Trophoblast cell (in vitro differentiated cells and primary cell): ENCODE measurements around the gene ZNF888.

Source experiments
- DNase-seq, 2 donors: peaks; one replicate each; pipeline ENCODE4 v3.0.0-alpha.2; 2016
- H2AFZ ChIP-seq: 2 replicates; pipeline ENCODE4 v1.6.1; 2013; ENCODE audit warnings: low read length, moderate library complexity, mild to moderate bottlenecking; ENCODE audit not compliant: insufficient read depth, poor library complexity
- H2AK5ac ChIP-seq: 2 replicates; pipeline ENCODE4 v1.6.1; 2013; ENCODE audit warnings: mild to moderate bottlenecking, low read length
- H2BK120ac ChIP-seq: 2 replicates; pipeline ENCODE4 v1.6.1; 2013; ENCODE audit warnings: low read length, mild to moderate bottlenecking, moderate library complexity; ENCODE audit not compliant: insufficient read depth, poor library complexity
- H2BK12ac ChIP-seq: 2 replicates; pipeline ENCODE4 v1.6.1; 2013; ENCODE audit warnings: mild to moderate bottlenecking, low read length, moderate library complexity
- H2BK5ac ChIP-seq: 2 replicates; pipeline ENCODE4 v1.6.1; 2013; ENCODE audit warnings: low read length, low read depth, moderate library complexity, mild to moderate bottlenecking; ENCODE audit not compliant: poor library complexity
- H3K14ac ChIP-seq: 2 replicates; pipeline ENCODE4 v1.6.1; 2013; ENCODE audit warnings: mild to moderate bottlenecking, low read length
- H3K18ac ChIP-seq: 2 replicates; pipeline ENCODE4 v1.6.1; 2013; ENCODE audit warnings: mild to moderate bottlenecking, low read length
- H3K23ac ChIP-seq: 2 replicates; pipeline ENCODE4 v1.6.1; 2013; ENCODE audit warnings: low read length
- H3K27ac ChIP-seq: 2 replicates; pipeline ENCODE4 v1.5.1; 2013; ENCODE audit warnings: low read depth, mild to moderate bottlenecking, inconsistent platforms, low read length, moderate library complexity
- H3K27me3 ChIP-seq: 2 replicates; pipeline ENCODE4 v1.6.1; 2013; ENCODE audit warnings: inconsistent platforms, mild to moderate bottlenecking, low read length, moderate library complexity; ENCODE audit not compliant: insufficient read depth
- H3K36me3 ChIP-seq, 2 experiments: 1 replicate in 1 of 2; 2 replicates in 1 of 2; pipeline ENCODE4 v1.6.1; 2013; ENCODE audit warnings: low read length in 2 of 2, mild to moderate bottlenecking in 2 of 2, moderate library complexity in 1 of 2; ENCODE audit not compliant: insufficient read depth in 2 of 2, control insufficient read depth in 1 of 2
- H3K4ac ChIP-seq: 2 replicates; pipeline ENCODE4 v1.6.1; 2013; ENCODE audit warnings: low read depth, mild to moderate bottlenecking, low read length, moderate library complexity
- H3K4me1 ChIP-seq, 2 experiments: 1 replicate in 1 of 2; 2 replicates in 1 of 2; pipeline ENCODE4 v1.6.1; 2013; ENCODE audit warnings: low read length in 2 of 2, mild to moderate bottlenecking in 2 of 2, moderate library complexity in 1 of 2; ENCODE audit not compliant: insufficient read depth in 2 of 2, control insufficient read depth in 1 of 2
- H3K4me2 ChIP-seq: 2 replicates; pipeline ENCODE4 v1.6.1; 2013; ENCODE audit warnings: inconsistent platforms, mild to moderate bottlenecking, low read length, moderate library complexity
- H3K4me3 ChIP-seq: 2 replicates; pipeline ENCODE4 v1.5.1; 2013; ENCODE audit warnings: mild to moderate bottlenecking, low read depth, low read length, inconsistent platforms
- H3K79me1 ChIP-seq: one replicate; pipeline ENCODE4 v1.6.1; 2013; ENCODE audit warnings: low read length
- H3K79me2 ChIP-seq: 2 replicates; pipeline ENCODE4 v1.6.1; 2013; ENCODE audit warnings: low read length, mild to moderate bottlenecking; ENCODE audit not compliant: control insufficient read depth, insufficient read depth, poor library complexity
- H3K9ac ChIP-seq: 2 replicates; pipeline ENCODE4 v1.6.1; 2013; ENCODE audit warnings: mild to moderate bottlenecking, low read length
- H3K9me3 ChIP-seq: 2 replicates; pipeline ENCODE4 v1.6.1; 2013; ENCODE audit warnings: low read depth, mild to moderate bottlenecking, control low read depth, inconsistent platforms, low read length; ENCODE audit not compliant: insufficient read depth
- H4K12ac ChIP-seq: 2 replicates; pipeline ENCODE4 v1.6.1; 2013; ENCODE audit warnings: low read depth, mild to moderate bottlenecking, low read length, moderate library complexity
- H4K8ac ChIP-seq: 2 replicates; pipeline ENCODE4 v1.6.1; 2013; ENCODE audit warnings: low read depth, mild to moderate bottlenecking, low read length, moderate library complexity
- H4K91ac ChIP-seq: one replicate; pipeline ENCODE4 v1.6.1; 2013; ENCODE audit warnings: low read depth, mild to moderate bottlenecking, low read length, moderate library complexity
- WGBS: extraction: QIAGEN DNeasy Blood & Tissue Kit; methylation state at CpG from one replicate; pipeline ENCODE4 v1.1.7; 2013; ENCODE audit warnings: missing lambda C conversion rate; ENCODE audit not compliant: insufficient read length, insufficient coverage; ENCODE audit errors: extremely low coverage; 5-methylcytosine and 5-hydroxymethylcytosine counted together

ZNF888 gene

DNA sequence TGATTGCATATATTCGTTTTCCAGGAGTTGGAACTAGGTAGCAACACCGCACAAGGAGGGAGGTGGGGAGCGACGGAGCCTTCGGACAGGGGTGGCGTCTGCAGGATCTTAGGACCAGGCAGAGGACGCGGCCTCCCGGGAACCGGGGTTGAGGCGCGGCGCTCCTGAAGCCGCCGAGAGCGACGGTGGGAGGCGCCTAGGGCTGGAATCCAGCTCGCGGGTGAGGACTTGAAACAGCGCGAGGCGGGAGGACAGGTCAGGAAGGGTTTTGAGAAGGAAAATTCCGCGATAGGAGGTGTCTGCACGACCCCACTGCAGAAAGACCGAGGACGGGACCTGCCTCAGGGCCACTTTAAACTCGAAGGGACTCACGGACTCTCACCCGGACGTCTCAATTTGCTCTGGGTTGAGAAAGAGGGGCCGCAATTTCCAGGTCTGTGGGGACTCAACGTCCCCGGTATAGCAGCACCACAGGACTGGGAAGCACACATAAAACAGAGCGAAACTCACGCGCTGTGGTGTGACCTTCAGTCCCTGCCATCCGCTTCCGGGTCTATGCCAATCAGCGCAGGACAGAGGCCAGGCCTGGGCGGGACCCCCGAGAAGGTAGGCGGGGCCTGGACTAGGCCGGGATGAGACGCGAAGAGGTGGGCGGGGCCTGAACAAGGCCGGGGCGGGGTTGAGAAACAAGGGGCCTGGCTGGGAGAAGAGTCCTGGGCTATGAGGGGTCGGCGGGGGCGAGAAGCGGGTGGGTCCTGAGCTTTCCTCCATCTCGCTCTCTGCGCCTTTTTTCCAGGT is 25.9 kb downstream of the ZNF888 start, which contains the start of gene ZNF320:
ZNF320 (minus strand) TSS at position 498 of the 798 bp plus-strand sequence. CDS start 7,380 bp downstream, outside the sequence.
- H4K91ac ChIP-seq, result peak within 1 kb of the TSS; percentile 93
- H3K36me3 ChIP-seq, result peaks cover 6% of the 10 kb centered on the region in 2 experiments
- WGBS, result no CpG with 5 or more reads among the region's 56 CpGs
- H3K23ac ChIP-seq, result no peak within 1 kb of the TSS
- peaks cover 10 to 11% of the 10 kb centered on the region in 2 experiments for H3K4me1 ChIP-seq
- peak within 1 kb of the TSS; percentile 88 for H3K4me3 ChIP-seq
- H3K27me3 ChIP-seq, result no peaks in the 10 kb centered on the region
- peaks cover 20% of the 10 kb centered on the region for H3K79me1 ChIP-seq
- peak within 1 kb of the TSS; percentile 84 for H4K12ac ChIP-seq
- peak within 1 kb of the TSS; percentile 62 for H2AFZ ChIP-seq
- H3K4me2 ChIP-seq, result peak within 1 kb of the TSS; percentile 74
- peak within 1 kb of the TSS; percentile 80 for H2BK5ac ChIP-seq
- H2BK12ac ChIP-seq, result peak within 1 kb of the TSS; percentile 78
- peaks cover 20% of the 10 kb centered on the region for H3K79me2 ChIP-seq
- H3K9me3 ChIP-seq, result no peaks in the 10 kb centered on the region
- peak within 1 kb of the TSS; percentile 95 for H4K8ac ChIP-seq
- peak within 1 kb of the TSS; percentile 96 for H3K4ac ChIP-seq
- peak within 1 kb of the TSS; percentile 64 for H2BK120ac ChIP-seq
- peak within 1 kb of the TSS; percentile 96 for H3K9ac ChIP-seq
- H3K18ac ChIP-seq, result peak within 1 kb of the TSS; percentile 95
- peak within 1 kb of the TSS; percentile 94 for H3K14ac ChIP-seq
- H3K27ac ChIP-seq, result peak within 1 kb of the TSS; percentile 97
- DNase-seq, result peak; percentile 94 to 97
- peak within 1 kb of the TSS; percentile 93 for H2AK5ac ChIP-seq

DNA sequence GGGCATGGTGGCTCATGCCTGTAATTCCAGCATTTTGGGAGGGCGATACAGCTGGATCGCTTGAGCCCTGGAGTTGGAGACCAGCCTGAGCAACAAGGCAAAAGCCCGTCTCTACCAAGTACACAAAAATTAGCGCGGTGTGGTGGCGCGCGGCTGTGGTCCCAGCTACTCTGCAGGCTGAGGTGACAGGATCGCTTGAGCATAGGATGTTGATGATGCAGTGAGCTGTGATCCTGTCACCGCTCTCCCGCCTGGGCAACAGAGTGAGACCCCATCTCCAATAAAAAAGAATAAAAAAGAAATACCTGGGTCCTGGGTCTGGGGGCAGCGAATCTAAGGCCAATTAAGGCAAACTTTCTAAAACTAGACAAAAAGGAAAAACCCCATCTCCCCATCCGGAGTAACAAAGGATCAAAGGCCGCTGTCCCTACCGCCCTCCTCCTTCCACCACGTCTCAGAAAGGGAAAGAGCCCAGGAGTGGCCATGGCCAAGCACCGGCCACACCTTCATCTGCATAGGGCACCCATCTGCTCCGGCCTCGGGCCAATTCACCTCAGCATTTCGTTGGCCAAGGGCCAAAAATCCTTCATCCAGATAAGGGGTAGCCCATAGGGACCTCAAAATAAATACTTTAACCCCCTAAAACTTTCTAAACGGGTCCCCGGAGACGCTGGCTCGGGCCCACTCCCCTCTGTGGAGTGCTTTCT is 26.6 kb downstream of the ZNF888 start:
- Histone ChIP-seq H3K4ac (peak overlapping the region; percentile 96), H4K12ac (peak overlapping the region; percentile 84), H3K14ac (peak overlapping the region; percentile 94), H2BK5ac (peak overlapping the region; percentile 66), H3K23ac (no peak overlapping the region), H2AK5ac (peak overlapping the region; percentile 93), H3K9ac (peak overlapping the region; percentile 96), H3K27me3 (no peaks in the 10 kb centered on the region), H3K4me3 (peak overlapping the region; percentile 88), H3K4me1 (peaks cover 10 to 12% of the 10 kb centered on the region in 2 experiments), H4K8ac (peak overlapping the region; percentile 75), H2AFZ (peak overlapping the region; percentile 62), H3K36me3 (peaks cover 6 to 7% of the 10 kb centered on the region in 2 experiments), H3K18ac (peak overlapping the region; percentile 95), H3K27ac (peak overlapping the region; percentile 97), H3K9me3 (no peaks in the 10 kb centered on the region), H3K79me1 (peaks cover 20% of the 10 kb centered on the region), H2BK120ac (peak overlapping the region; percentile 18), H3K79me2 (peaks cover 20% of the 10 kb centered on the region), H2BK12ac (peak overlapping the region; percentile 78), H4K91ac (peak overlapping the region; percentile 93), H3K4me2 (peak overlapping the region; percentile 74)
- DNase-seq, result peak in 1 of 2 donors; percentile 67
- no CpG with 5 or more reads among the region's 24 CpGs for WGBS

DNA sequence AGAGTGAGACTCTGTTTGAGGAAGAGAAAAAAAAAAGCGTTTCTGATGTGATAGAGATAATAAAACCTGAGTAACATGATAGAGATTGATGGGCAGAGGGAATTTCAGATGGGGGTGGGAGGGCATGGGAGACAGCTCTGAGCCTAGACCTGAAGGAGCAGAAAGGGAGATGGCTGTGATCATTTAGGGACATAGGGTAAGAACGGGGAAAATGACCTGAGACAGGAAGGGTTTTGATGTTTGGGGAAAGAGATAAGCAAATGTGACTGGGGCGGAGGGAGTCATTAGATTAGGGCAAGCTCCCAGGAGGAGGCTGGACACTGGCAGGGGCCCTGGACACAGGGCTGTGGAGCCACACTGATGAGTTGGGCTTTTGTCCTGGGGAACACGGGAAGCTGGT is 31.9 kb downstream of the ZNF888 start:
- Histone ChIP-seq H4K12ac (no peak overlapping the region), H3K9me3 (no peaks in the 10 kb centered on the region), H3K4me3 (no peak overlapping the region), H3K27ac (peak overlapping the region; percentile 89), H4K91ac (no peak overlapping the region), H2BK5ac (no peak overlapping the region), H3K4ac (no peak overlapping the region), H3K9ac (no peak overlapping the region), H3K27me3 (no peaks in the 10 kb centered on the region), H2BK120ac (peak overlapping the region; percentile 58), H3K79me2 (peaks cover 15% of the 10 kb centered on the region), H3K4me2 (no peak overlapping the region), H3K4me1 (peaks cover 11 to 18% of the 10 kb centered on the region in 2 experiments), H3K79me1 (peaks cover 15% of the 10 kb centered on the region), H3K18ac (no peak overlapping the region), H2AFZ (no peak overlapping the region), H2BK12ac (no peak overlapping the region), H3K36me3 (peaks cover 23 to 29% of the 10 kb centered on the region in 2 experiments), H4K8ac (peak overlapping the region; percentile 53), H3K23ac (no peak overlapping the region), H3K14ac (no peak overlapping the region), H2AK5ac (peak overlapping the region; percentile 53)
- DNase-seq, result no peak
- no CpG with 5 or more reads among the region's 4 CpGs for WGBS

DNA sequence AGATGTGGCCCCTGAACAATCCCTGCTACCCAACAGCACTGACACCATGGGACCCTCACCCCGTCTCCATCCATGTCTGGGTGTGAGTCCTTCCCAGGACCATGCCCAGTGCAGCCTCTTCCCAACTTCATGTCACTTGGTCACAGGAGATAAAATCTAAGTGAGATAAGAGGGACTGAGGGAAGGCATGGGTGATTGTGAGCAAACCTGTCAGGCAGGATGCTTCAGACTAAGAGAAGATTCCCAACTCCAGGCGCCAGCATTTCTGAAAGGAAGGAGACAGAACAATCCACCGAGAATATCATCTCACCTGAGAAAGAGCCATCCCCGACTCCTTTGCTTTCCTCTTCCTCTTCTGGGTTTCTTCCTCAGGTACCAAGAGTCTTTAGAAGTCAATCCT is 33.3 kb downstream of the ZNF888 start:
- Histone ChIP-seq H3K4me1 (peaks cover 10 to 17% of the 10 kb centered on the region in 2 experiments), H3K4ac (no peak overlapping the region), H2BK12ac (no peak overlapping the region), H3K27me3 (no peaks in the 10 kb centered on the region), H4K91ac (peak overlapping the region; percentile 91), H3K9ac (no peak overlapping the region), H3K23ac (no peak overlapping the region), H3K4me3 (no peak overlapping the region), H3K9me3 (no peaks in the 10 kb centered on the region), H3K79me1 (peaks cover 13% of the 10 kb centered on the region), H4K12ac (no peak overlapping the region), H3K18ac (no peak overlapping the region), H4K8ac (no peak overlapping the region), H3K4me2 (no peak overlapping the region), H3K14ac (no peak overlapping the region), H2BK5ac (no peak overlapping the region), H2AK5ac (no peak overlapping the region), H3K27ac (peak overlapping the region; percentile 89), H3K36me3 (peaks cover 30 to 36% of the 10 kb centered on the region in 2 experiments), H2AFZ (no peak overlapping the region), H2BK120ac (no peak overlapping the region), H3K79me2 (peaks cover 9% of the 10 kb centered on the region)
- peak; percentile 92 to 94 for DNase-seq
- no CpG with 5 or more reads among the region's 4 CpGs for WGBS
